NCI-H748 treated with DMSO at 0.1 percent for 48 hours (cell line): ENCODE results near the gene DRG1.
A peak's percentile ranks its signal among the peaks of the same experiment; 100 is the strongest.
"Not testable (repeated sequence)": the region's sequence is repeated elsewhere in the genome, so short reads cannot be mapped to it uniquely, and the experiment has no call there.

Experiments used
- DNase-seq: peaks from one replicate; lab custom pipeline; 2025; lab: John Stamatoyannopoulos, UW

DRG1 gene, protein sequence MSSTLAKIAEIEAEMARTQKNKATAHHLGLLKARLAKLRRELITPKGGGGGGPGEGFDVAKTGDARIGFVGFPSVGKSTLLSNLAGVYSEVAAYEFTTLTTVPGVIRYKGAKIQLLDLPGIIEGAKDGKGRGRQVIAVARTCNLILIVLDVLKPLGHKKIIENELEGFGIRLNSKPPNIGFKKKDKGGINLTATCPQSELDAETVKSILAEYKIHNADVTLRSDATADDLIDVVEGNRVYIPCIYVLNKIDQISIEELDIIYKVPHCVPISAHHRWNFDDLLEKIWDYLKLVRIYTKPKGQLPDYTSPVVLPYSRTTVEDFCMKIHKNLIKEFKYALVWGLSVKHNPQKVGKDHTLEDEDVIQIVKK

DNA sequence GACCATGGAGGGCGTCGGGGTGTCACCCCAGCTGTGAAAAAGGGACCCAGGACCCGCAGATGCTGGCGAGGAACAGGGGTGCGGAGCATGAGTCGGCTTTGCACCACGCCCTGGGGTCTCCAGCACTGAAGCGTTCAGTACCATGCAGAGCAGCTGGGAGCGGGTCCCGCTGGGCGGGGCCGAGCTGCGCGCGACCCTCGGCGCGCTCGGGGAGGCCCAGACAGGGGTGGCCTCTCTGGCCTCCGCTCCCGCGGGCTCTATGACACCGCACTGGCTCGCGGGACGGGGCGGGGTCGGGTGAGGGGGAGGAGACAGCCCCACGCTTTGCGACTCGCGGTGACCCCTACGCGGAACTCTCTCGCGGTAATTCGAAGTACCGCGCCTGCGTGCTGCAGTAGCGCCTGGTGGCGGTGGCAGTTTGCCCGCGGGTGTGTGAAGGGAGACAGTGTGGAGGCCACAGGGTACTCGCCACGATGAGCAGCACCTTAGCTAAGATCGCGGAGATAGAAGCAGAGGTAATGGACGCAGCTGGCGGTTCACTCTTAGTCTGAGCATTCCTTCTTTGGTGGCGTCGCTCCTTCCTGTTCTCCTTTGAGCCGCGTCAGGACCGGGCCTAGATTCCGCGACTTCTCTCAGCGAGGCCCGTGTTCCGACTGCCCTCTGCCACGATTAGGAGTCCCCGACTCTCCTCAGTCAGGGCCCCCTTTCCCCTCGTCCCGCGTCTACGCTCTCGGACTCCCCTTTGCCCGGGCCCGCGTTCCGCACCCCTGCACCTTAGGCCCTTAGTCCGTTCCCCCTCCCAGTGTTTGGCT is at the start of gene DRG1:
Gene DRG1, plus strand, starts transcription at position 394 of the 812 bp plus-strand sequence. Its CDS starts 80 bp downstream, at position 474.
- DNase-seq, result peak; percentile 60

DNA sequence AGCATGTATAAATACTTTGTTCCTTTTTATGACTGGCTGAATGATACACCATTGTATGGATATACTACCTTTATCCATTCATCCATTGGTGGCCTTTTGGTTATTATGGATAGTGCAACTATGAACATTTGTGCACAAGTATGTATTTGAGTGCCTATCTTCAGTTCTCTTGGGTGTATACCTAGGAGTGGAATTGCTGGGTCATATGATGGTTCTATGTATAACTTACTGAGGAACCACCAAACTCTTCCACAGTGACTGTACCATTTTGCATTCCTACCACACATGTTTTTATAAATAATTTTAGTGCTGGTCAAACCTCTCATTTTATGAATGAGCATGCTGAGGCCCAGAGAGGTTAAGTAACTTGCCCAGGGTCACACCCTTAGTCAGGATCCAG is 49.4 kb upstream of the DRG1 start:
- no peak for DNase-seq

DNA sequence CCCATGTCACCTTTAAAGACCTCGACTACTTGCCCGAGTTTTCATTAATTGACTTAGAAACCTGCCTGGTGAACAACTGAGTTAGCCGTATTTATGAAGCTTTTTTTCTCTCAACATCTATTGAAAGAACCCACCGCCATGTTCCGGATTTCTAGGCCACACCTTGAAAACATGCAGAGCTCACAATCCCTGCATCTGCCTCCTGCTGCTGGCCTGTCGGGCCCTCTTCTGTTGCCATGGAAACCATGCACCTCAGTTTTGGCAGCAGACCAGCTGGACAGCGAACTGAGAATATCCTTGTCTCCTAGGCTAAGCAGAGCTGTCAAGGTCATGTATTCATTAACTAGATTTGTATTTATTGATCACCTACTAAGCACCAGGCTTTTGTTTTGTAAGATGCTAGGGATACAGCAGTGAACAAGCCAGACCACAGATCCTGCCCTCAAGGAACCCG is 49.0 kb upstream of the DRG1 start:
- DNase-seq, result peak; percentile 43

DNA sequence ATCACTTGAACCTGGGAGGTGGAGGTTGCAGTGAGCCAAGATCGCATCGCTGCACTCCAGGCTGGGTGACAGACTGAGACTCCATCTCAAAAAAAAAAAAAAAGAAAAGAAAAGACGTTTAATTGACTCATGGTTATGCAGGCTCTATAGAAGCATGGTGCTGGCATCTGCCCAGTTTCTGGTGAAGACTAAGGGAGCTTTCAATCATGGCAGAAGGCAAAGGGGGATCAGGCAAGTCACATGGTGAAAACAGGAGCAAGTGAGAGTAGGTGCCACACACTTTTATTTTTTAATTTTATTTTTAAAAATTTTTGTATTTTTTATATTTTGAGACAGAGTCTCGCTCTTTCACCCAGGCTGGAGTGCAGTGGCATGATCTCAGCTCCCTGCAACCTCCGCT is 44.9 kb upstream of the DRG1 start:
- no peak for DNase-seq

DNA sequence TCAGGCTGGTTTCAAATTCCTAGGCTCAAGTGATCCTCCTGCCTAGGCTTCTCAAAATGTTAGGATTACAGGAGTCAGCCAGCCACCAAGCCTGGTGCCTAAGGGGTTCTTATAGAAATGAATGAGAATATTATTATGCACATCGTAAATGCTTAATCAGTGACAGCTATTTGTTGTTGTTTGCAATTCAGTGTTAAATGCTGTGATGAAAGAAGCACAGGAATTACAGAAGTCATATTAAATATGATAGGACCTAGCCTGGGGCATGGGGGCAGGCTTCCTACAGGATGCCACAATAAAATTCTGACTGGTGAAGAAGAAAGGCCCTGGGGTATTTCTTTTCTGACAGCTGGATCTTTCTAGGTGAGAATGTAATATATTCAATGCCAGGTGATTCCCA is 39.4 kb upstream of the DRG1 start:
- DNase-seq, result no peak

DNA sequence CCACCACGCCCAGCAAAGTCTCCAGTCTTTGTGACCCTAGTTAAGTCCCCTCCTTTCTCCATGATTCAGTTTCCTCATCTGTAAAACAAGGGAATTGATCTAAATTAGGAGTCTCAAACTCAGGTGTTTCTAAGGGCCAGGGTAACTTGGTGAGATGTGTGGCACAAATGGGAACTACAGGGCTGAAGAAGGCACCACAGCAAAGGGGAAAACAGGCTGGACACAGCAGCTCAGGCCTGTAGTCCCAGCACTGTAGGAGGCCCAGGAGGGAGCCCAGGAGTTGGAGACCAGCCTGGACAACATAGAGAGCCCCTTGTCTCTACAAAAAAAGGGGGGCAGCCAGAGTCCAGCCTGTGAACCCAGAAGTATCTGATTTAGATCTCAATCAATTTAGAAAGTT is 37.7 kb upstream of the DRG1 start:
- DNase-seq, result no peak

DNA sequence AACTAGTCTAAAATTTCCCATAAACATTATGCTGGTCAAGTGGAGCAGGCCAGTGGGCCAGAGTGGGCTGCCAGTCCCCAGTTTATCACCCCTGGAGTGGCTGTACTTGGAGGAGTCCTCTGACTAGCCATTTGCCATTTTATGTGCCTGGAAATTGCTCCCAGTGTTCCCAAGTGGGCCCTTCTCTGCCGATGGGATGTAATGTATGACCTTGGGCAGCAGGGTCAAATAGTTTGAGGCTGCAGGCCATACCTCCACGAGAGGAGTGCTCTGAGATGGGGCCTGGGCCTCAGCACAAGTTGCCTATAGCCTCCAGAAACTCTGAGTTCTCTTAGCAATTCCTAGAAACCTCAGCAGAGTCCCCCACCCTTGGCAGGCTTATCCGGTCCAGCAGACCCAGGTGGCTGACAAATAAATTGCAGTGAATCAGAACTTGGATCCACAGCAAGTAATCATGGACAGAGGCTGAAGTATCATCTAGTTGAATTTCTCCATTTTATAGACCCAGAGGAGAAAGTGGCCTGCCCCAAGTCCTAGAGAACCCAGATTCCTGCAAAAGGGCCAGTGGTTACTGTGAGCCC is 35.4 kb upstream of the DRG1 start:
- DNase-seq, result no peak

DNA sequence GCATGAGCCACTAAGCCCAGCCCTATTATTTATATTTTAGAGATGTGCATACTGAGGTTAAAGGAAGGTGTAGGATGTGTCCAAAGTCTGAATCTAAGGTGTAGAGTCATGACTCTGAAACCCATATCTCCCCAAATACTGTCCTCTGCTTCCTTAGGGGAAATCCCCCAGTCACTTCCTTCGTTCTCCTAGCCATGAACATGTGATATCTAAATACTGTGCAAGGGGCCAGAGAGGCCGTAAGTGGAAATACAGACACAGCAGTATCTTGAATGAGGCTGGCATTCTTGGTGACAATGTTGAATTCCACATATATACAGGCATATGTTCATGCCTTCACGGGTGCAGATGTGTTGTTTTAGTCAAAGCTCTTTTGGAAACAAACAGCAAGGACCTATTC is 32.0 kb upstream of the DRG1 start:
- DNase-seq, result no peak

DNA sequence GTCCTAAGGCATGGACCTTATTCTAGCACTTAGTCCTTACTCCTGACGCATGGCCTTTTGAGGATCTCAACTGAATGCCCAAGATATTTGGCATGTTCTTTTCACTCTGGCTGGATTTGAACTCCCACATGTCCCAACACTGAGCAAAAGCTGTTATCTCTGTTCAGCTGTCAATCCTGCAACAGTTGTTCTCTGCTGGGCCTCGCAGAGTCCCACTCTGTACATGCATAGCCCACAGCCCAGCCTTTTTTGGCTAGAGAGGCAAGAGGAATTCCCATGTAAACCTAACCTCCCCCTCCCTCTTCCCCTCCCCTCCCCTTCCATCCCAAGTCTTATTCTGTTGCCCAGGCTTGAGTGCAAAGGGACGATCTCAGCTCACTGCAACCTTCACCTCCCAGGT is 21.8 kb upstream of the DRG1 start:
- DNase-seq, result no peak

DNA sequence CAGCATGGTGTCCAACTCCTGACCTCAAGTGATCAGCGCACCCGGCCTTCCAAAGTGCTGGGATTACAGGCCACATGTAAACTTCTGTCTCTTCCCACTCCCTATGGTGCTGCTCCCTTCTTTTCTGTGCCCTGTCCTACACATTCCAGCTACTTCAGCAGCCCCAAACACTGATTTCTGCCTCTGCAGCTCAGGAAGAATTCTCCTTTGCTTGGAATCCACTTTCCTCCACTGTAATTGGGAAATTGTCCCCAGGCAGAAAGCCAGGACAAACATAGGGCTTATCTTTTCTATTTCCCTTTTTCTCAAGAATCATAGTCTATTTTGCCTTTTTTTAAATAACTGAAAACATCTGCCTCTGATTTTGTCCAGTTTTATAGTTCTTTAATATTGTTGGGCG is 21.3 kb upstream of the DRG1 start:
- no peak for DNase-seq

DNA sequence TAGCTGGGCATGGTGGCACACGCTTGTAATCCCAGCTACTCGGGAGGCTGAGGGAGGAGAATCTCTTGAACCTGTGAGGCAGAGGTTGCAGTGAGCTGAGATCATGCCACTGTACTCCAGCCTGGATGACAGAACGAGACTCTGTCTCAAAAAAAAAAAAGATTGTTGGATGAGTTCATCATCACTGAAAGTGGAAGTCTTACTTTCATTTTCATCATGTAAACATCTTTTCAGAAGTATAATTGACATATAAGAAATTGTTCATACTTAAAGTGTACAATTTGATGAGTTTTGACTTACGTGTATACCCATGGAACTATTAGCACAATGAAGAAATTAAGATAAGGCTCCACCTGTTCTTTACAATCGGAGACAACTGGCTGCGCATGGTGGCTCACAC is 20.8 kb upstream of the DRG1 start:
- not testable (repeated sequence) for DNase-seq

DNA sequence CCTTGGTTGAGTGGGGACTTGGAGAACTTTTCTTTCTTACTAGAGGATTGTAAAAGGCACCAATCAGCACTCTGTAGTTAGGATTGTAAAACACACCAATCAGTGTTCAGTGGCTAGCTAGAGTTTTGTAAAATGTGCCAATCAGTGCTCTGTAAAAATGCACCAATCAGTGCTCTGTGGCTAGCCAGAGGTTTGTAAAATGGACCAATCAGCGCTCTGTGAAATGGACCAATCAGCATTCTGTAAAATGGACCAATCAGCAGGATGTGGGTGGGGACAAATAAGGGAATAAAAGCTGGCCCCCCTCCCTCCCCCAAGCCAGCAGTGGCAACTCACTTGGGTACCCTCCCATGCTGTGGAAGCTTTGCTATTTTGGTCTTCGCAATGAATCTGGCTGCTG is 5.5 kb upstream of the DRG1 start:
- DNase-seq, result no peak

DNA sequence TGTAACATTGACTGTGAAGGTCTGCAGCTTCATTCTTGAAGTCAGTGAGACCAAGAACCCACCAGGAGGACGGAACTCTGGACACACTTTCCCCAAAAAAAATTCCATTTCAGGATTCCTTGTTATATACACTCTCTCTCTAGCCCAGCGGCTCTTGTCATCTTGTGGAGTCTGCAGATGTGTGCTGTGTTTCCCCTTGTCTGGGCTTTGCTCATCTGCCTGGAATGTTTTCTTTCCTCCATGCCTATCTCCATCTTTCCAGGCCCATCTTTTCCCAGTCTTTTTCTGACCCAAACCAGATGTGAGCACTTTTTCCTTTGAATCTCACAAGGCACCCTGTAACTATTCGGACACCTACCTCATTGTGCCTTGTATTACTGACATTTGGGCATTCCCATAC is 5.1 kb upstream of the DRG1 start:
- DNase-seq, result no peak

DNA sequence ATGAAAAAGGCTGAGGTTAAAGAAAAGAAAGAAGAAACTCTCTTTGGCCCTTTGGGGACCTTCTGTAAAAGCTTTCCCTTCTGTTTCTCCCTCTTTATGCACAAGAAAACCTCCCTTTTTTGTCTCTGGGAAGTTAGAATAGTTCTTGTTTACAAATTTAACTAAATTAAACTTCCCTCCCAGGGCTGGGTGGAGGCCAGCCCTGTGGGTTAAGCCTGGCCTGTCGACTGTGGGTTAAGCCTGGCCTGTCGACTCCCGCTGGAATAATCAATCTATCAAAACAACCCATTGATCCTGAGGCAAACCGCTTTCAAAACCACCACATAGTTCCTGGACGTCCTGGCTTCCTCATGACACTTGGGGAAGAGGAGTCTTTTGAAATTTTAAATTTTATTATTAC is 1.2 kb upstream of the DRG1 start:
- no peak for DNase-seq

DNA sequence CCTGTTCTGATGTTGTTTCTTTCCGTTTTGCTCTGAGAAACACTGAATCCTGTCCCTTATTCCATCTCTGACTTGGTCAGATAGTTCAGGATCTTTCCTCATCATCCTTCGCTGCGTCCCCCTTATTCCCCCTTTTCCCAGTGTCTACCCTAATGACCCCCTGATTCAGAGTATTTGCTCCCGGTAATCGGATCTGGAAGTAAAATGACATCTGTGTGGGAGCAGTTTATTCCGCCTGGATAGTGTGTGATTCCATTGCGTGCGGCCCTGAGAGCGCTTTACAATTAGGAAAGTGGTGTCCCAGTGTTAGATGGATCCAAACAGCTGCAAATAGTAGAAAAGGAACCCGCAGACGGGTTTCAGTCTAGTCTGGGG is 606 bp downstream of the DRG1 start:
- DNase-seq, result no peak

DNA sequence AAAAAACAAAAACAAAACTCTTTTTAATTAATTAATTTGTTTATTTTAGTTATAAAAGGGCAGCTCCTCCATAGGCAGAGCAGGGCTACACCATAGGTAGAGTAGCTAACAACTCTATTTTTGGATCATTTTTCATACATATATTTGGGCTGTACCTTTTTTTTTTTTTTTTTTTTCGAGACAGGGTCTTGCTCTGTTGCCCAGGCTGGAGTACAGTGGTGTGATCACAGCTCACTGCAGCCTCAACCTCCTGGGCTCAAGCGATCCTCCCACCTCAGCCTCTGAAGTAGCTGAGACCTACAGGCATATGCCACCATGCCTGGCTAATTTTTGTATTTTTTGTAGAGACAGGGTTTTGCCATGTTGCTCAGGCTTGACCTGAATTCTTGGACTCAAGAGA is 2.9 kb downstream of the DRG1 start:
- DNase-seq, result not testable (repeated sequence)

DNA sequence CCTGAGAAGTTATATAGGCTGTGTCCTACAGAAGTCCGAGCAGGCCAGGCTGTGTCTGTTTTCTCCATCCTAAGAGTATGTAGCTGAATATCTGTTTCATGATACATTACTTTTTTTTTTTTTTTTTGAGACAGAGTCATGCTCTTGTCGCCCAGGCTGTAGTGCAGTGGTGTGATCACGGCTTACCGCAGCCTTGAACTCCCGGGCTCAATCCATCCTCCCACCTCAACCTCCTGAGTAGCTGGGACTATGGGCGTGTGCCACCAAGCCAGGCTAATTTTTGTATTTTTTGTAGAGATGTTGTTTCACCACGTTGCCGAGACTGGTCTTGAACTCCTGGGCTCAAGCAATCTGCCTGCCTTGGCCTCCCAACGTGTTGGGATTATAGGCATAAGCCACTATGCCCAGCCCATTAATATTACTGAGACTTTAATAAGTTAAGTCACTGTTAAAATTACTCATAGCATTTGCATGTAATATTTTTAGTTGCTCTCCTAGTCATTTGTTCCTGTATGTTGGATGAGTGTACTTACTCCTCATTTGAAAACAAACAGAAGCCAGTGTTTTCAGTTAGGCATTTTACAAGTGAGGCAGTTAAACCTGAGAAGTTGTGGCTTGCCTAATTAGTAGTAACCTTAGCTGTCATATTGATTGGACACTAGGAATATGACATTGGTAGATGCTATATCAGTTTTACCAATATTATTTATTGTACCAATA is 26.1 kb downstream of the DRG1 start:
- DNase-seq, result no peak

DNA sequence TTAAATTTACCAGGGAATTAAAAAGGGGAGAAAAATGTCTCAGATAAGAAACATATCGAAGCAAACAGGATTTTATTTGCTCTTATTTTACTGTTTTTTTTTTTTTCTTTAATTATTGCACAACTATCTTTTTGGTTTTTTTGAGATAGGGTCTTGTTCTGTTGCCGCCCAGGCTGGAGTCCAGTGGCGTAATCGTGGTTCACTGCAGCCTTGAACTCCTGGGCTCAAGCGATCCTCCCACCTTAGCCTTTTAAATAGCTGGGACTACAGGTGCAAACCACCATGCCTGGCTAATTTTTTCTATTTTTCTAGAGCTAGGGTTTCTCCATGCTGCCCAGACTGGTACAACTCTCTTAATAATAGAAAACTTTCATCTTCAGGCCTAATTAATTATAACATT is 32.5 kb downstream of the DRG1 start:
- DNase-seq, result no peak

DNA sequence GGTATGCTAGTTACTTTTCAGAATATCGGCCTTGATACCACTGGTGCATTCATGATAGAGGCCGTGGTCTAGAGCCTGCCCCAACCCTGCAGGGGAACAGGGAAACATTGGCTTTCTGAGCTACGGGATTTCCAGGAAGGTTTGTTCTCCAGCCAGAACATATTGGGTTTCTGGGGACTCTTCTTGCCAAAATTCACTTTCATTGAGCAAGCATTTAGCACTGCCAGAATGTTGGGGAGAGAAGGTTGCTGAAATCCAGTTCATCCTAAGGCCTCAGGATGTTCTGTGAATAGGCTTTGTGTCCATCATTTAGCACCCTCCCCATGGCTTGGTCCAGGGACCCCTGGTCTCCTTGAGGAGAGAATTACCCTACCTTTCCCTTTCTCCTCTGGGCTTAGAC is 36.7 kb downstream of the DRG1 start:
- no peak for DNase-seq

DNA sequence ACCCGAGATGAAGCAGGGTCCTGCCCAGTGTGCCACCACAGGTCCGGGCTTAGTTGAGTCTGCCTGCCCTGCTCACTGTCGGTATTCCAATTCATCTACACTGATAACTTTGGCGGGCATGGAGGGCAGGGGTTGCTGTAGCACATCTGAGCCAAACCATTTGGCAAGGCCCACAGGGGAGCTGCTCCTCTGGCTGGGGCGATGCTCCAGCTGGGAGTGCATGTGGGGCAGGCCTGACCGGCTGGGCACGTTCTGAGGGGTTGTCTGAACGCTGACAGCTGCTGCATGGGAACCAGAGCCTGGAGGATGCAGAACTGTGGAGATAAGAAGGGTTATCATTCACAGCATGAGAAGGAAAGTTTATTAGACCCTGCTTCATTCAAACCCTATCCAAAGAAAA is 40.4 kb downstream of the DRG1 start:
- DNase-seq, result no peak

DNA sequence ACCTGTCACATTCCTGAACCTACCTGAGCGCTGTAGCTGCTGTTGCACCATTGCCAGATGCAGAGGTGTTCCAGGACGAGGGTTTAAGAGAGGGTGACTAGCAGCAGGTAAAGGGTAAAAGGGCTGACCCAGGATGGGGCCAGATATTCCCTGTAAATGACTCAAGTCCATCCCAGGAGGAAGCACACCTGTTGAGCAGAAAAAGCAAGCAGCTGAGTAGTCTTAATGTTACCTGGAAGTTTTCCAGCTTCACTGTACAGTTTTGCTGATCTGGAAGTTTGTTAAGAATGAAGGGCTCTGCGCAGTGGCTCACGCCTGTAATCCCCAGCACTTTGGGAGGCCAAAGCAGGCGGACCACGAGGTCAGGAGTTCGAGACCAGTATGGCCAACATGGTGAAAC is 41.3 kb downstream of the DRG1 start:
- DNase-seq, result no peak

DNA sequence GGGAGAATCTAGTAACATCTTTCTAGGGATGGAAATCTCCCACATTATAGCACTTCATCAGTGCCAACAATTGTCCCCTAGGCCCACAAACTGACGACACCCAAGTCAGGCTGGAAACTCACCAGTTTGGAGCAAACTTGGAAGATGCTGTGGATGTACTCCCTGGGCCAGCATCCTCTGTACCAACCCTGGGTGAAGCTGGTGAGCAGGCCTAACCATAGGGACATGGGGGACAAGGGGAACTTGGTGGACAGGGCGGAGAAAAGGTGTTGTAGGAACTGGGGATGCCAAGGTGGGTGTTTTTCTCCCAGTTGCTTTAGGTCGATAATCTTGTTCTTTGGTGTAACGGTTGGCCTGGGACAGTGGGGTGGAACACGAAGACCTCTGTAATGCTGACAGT is 42.2 kb downstream of the DRG1 start:
- DNase-seq, result no peak
